ENCODE results near the gene ESRRA. TPM values are rescaled to one million over a fixed set of nuclear protein-coding genes. Genes with fewer than 3 reads are reported as not detected.

ESRRA gene
- total RNA-seq, 1 experiment from 2014 or later: 66.9 TPM

- no peak overlapping the region for H3K4me3 ChIP-seq (ENCODE audit: low read depth, low read length)
- no peaks in the 10 kb centered on the region for H3K9me3 Mint-ChIP-seq (ENCODE audit: unreplicated experiment)
- TF ChIP-seq, protein P1, sequence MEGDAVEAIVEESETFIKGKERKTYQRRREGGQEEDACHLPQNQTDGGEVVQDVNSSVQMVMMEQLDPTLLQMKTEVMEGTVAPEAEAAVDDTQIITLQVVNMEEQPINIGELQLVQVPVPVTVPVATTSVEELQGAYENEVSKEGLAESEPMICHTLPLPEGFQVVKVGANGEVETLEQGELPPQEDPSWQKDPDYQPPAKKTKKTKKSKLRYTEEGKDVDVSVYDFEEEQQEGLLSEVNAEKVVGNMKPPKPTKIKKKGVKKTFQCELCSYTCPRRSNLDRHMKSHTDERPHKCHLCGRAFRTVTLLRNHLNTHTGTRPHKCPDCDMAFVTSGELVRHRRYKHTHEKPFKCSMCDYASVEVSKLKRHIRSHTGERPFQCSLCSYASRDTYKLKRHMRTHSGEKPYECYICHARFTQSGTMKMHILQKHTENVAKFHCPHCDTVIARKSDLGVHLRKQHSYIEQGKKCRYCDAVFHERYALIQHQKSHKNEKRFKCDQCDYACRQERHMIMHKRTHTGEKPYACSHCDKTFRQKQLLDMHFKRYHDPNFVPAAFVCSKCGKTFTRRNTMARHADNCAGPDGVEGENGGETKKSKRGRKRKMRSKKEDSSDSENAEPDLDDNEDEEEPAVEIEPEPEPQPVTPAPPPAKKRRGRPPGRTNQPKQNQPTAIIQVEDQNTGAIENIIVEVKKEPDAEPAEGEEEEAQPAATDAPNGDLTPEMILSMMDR (IDR thresholded peaks at IDR 0.05; ENCODE audit: insufficient read depth in 1 of 2, low read depth in 1 of 2, low read length in 1 of 2, severe bottlenecking in 1 of 2, unreplicated experiment in 1 of 2): no peak
- no peaks in the 10 kb centered on the region for H3K27me3 Mint-ChIP-seq (ENCODE audit: insufficient read depth, unreplicated experiment)
- no peak overlapping the region for H3K4me3 Mint-ChIP-seq (ENCODE audit: unreplicated experiment)
- ChIA-PET POLR2A (no interaction called here), CTCF (interaction anchor here (1.6 kb wide), 1 partner anchor 16 kb away, joined by 4 read pairs; the partner anchor contains the start of gene PLCB3)
- H3K36me3 ChIP-seq (ENCODE audit: control insufficient read depth, insufficient read depth, low read length): peaks cover 4% of the 10 kb centered on the region
- intact Hi-C loops (cut with micrococcal nuclease; ENCODE audit: unreplicated experiment): no loop called here
- no peak for DNase-seq
- H3K27ac Mint-ChIP-seq (ENCODE audit: unreplicated experiment): no peak overlapping the region
- peaks cover 86% of the 10 kb centered on the region for H3K36me3 Mint-ChIP-seq (ENCODE audit: insufficient read depth, unreplicated experiment)
- H3K4me1 ChIP-seq: peaks cover 15% of the 10 kb centered on the region
- H3K9me3 ChIP-seq: no peaks in the 10 kb centered on the region
- no peaks in the 10 kb centered on the region for H3K27me3 ChIP-seq (replicated peaks; ENCODE audit: control insufficient read depth, insufficient read depth, low read length)
- no TSS peak for BruUV-seq (replicated peaks)
- peaks cover 17% of the 10 kb centered on the region for H3K4me1 Mint-ChIP-seq (ENCODE audit: low read depth, unreplicated experiment)
Observed at GRCh38 chr11:64266339-64266738, 39.0 kb upstream of the ESRRA start.

- no peaks in the 10 kb centered on the region for H3K27me3 Mint-ChIP-seq (ENCODE audit: insufficient read depth, unreplicated experiment)
- ChIA-PET POLR2A (interaction anchor here (3.5 kb wide), 1 partner anchor 21 kb away, joined by 22 read pairs; the partner anchor contains the start of gene PPP1R14B), CTCF (interaction anchor here (0.7 to 1.6 kb wide), 2 partner anchors 17 to 77 kb away, joined by 4 to 7 read pairs; partner anchors contain the start of gene PLCB3)
- TF ChIP-seq, protein P1 (IDR thresholded peaks at IDR 0.05; ENCODE audit: insufficient read depth in 1 of 2, low read depth in 1 of 2, low read length in 1 of 2, severe bottlenecking in 1 of 2, unreplicated experiment in 1 of 2): no peak
- peaks cover 4% of the 10 kb centered on the region for H3K36me3 ChIP-seq (ENCODE audit: control insufficient read depth, insufficient read depth, low read length)
- H3K36me3 Mint-ChIP-seq (ENCODE audit: insufficient read depth, unreplicated experiment): peaks cover 88% of the 10 kb centered on the region
- no peaks in the 10 kb centered on the region for H3K9me3 Mint-ChIP-seq (ENCODE audit: unreplicated experiment)
- peaks cover 21% of the 10 kb centered on the region for H3K4me1 ChIP-seq
- H3K4me3 Mint-ChIP-seq (ENCODE audit: unreplicated experiment): peak overlapping the region; percentile 89
- peaks cover 17% of the 10 kb centered on the region for H3K4me1 Mint-ChIP-seq (ENCODE audit: low read depth, unreplicated experiment)
- intact Hi-C loops (cut with micrococcal nuclease; ENCODE audit: unreplicated experiment): no loop called here
- H3K4me3 ChIP-seq (ENCODE audit: low read depth, low read length): no peak overlapping the region
- no peak for DNase-seq
- no peaks in the 10 kb centered on the region for H3K9me3 ChIP-seq
- H3K27me3 ChIP-seq (replicated peaks; ENCODE audit: control insufficient read depth, insufficient read depth, low read length): no peaks in the 10 kb centered on the region
- BruUV-seq (replicated peaks): no TSS peak
- peak overlapping the region; percentile 95 for H3K27ac Mint-ChIP-seq (ENCODE audit: unreplicated experiment)
Observed at GRCh38 chr11:64267207-64267945, 37.9 kb upstream of the ESRRA start.

DNA sequence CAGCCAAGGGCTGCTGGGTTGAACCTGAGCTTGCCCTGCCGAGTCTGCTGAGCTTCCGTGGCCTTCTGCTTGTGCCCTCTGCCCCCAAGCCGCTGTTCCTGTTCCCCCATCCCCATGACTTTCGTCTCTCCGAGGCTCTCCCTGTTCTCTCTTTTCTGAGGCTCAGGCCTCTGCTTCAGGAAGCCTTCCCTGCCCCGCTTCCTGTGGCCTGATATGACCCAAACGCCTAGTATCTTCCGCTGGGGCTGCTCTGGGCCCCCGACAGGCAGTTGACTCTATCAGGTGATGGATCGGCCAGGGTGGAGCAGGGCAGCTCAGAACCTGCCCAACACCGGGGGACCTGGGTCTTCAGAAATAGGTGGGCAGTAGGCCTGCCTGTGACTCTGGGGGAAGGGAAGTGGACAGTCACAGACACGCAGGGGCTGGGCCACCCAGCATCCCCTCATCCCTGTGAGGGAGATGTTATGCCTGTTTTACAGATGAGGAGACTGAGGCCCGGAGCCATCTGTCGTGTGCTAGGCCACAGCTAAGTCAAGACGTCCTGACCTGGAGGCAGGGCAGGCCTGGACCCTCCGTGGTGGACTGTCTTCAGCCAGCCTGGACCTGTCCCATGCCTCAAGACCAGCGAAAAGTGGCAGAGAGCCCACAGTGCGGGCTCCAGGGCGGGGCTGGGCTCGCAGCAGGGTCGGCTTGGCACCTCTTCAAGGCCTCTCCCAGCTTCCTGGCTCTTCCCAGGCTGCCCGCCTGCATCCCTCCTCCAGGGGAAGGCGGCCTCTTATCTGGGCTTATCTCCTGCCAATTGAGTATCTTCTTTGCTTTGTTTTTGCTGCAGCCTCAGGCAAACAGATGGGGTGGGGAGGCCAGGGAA is 37.1 kb upstream of the ESRRA start:
- peak; percentile 73 to 85 for DNase-seq
- no peaks in the 10 kb centered on the region for H3K9me3 ChIP-seq
- no TSS peak for BruUV-seq (replicated peaks)
- no peaks in the 10 kb centered on the region for H3K27me3 ChIP-seq (replicated peaks; ENCODE audit: control insufficient read depth, insufficient read depth, low read length)
- ChIA-PET CTCF (interaction anchor here (0.7 to 2.7 kb wide), 5 partner anchors 16 to 78 kb away, joined by 4 to 17 read pairs (median 12); partner anchors contain the start of genes CATSPERZ and PLCB3), POLR2A (interaction anchor here (0.5 to 3.5 kb wide), 4 partner anchors 22 to 49 kb away, joined by 3 to 22 read pairs (median 9); partner anchors contain the start of genes FKBP2, PPP1R14B, PRDX5 and TRMT112)
- no peaks in the 10 kb centered on the region for H3K9me3 Mint-ChIP-seq (ENCODE audit: unreplicated experiment)
- H3K4me1 Mint-ChIP-seq (ENCODE audit: low read depth, unreplicated experiment): peaks cover 17% of the 10 kb centered on the region
- peaks cover 80% of the 10 kb centered on the region for H3K36me3 Mint-ChIP-seq (ENCODE audit: insufficient read depth, unreplicated experiment)
- H3K27me3 Mint-ChIP-seq (ENCODE audit: insufficient read depth, unreplicated experiment): no peaks in the 10 kb centered on the region
- TF ChIP-seq, protein P1 (IDR thresholded peaks at IDR 0.05; ENCODE audit: insufficient read depth in 1 of 2, low read depth in 1 of 2, low read length in 1 of 2, severe bottlenecking in 1 of 2, unreplicated experiment in 1 of 2): peak in 1 of 2 experiments; percentile 2
- peak overlapping the region; percentile 85 for H3K4me3 ChIP-seq (ENCODE audit: low read depth, low read length)
- H3K36me3 ChIP-seq (ENCODE audit: control insufficient read depth, insufficient read depth, low read length): peaks cover 4% of the 10 kb centered on the region
- intact Hi-C loops (cut with micrococcal nuclease; ENCODE audit: unreplicated experiment): no loop called here
- peaks cover 21% of the 10 kb centered on the region for H3K4me1 ChIP-seq
- H3K4me3 Mint-ChIP-seq (ENCODE audit: unreplicated experiment): peak overlapping the region; percentile 89
- peak overlapping the region; percentile 95 for H3K27ac Mint-ChIP-seq (ENCODE audit: unreplicated experiment)
